Tibial artery (tissue), 4 donors: ENCODE measurements around the gene KRT1.

Source experiments
- DNase-seq, 2 donors: peaks; one replicate each; pipeline ENCODE4 v3.0.0-alpha.2; 2019
- H3K27ac ChIP-seq, 2 donors: fragments of 200-600 bp; sonication (generic) in 1 of 2; 1 replicate in 1 of 2; 2 replicates in 1 of 2; pipeline ENCODE4 v1.5.1; 2018 to 2019; ENCODE audit warnings: mild to moderate bottlenecking in 1 of 2
- H3K27me3 ChIP-seq, 2 donors: fragments of 200-600 bp; sonication (generic) in 1 of 2; one replicate each; pipeline versions ENCODE4 v1.5.1 to v1.6.0; 2016 to 2019
- H3K36me3 ChIP-seq, 3 donors: fragments of 200-600 bp; sonication (generic) in 2 of 3; one replicate each; pipeline ENCODE4 v1.5.1; 2016 to 2019; ENCODE audit warnings: mild to moderate bottlenecking in 2 of 3
- H3K4me1 ChIP-seq, 4 donors: fragments of 200-600 bp; sonication (generic) in 2 of 4; 1 replicate in 3 of 4; 2 replicates in 1 of 4; pipeline ENCODE4 v1.5.1; 2016 to 2019
- H3K4me3 ChIP-seq, 2 donors: fragments of 200-600 bp; sonication (generic) in 1 of 2; 1 replicate in 1 of 2; 2 replicates in 1 of 2; pipeline ENCODE4 v1.5.1; 2018 to 2019; ENCODE audit warnings: mild to moderate bottlenecking in 2 of 2
- H3K9me3 ChIP-seq, 3 donors: fragments of 200-600 bp; sonication (generic) in 1 of 3; one replicate each; pipeline ENCODE4 v1.5.1; 2016 to 2019
- CTCF ChIP-seq, 2 experiments: fragments of 200-600 bp in 1 of 2; fragments of 450-650 bp in 1 of 2; IDR thresholded peaks; one replicate each; pipeline ENCODE4 v1.5.1; 2017 to 2019; ENCODE audit warnings: antibody characterized with exemption in 2 of 2, mild to moderate bottlenecking in 1 of 2, moderate library complexity in 1 of 2
- intact Hi-C: fragments of 100-400 bp; cut with DNase I; formaldehyde crosslinking; loops from one replicate; pipeline ENCODE4 v1.15.0; 2023; ENCODE audit warnings: low total_unique reads

KRT1 gene

GRCh38 chr12:52703878-52704277, 23.7 kb upstream of the KRT1 start:
- H3K27me3 ChIP-seq: peaks cover 0 to 45% of the 10 kb centered on the region in 2 donors
- no peaks in the 10 kb centered on the region for H3K4me1 ChIP-seq
- intact Hi-C loops: no loop called here
- TF ChIP-seq CTCF (IDR thresholded peaks at IDR 0.05): no peak
- no peak for DNase-seq
- H3K27ac ChIP-seq: no peak overlapping the region
- H3K9me3 ChIP-seq: no peaks in the 10 kb centered on the region
- H3K4me3 ChIP-seq: no peak overlapping the region
- H3K36me3 ChIP-seq: no peaks in the 10 kb centered on the region

DNA sequence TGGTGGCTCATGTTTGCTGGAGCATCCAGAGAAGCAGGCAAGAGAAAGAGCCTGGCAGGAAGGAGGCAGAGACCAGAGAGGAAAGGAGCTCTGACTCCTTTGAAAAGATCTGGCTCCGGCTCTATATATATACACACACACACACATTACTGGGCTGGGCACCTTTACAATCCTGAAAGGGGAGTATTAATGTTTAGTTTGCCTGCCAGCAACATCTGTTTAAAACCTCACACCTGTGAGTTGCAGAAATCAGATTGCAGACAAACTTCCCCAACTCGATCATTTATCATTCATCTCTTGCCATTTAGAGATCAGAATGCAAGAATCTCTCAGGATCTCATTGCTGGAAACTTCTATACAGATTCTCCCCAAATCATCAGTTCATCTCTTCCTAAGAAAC, 23.2 kb upstream of the KRT1 start, which contains the start of gene KRT77:
KRT77 (minus strand) TSS at position 101 of the 400 bp plus-strand sequence; CDS start at position 11, 90 bp downstream.
- Histone ChIP-seq H3K27me3 (peaks cover 0 to 50% of the 10 kb centered on the region in 2 donors), H3K4me1 (no peaks in the 10 kb centered on the region), H3K27ac (no peak within 1 kb of the TSS), H3K36me3 (no peaks in the 10 kb centered on the region), H3K9me3 (no peaks in the 10 kb centered on the region), H3K4me3 (no peak within 1 kb of the TSS)
- no peak for DNase-seq
- intact Hi-C loops: no loop called here
- TF ChIP-seq CTCF (IDR thresholded peaks at IDR 0.05): no peak

DNA sequence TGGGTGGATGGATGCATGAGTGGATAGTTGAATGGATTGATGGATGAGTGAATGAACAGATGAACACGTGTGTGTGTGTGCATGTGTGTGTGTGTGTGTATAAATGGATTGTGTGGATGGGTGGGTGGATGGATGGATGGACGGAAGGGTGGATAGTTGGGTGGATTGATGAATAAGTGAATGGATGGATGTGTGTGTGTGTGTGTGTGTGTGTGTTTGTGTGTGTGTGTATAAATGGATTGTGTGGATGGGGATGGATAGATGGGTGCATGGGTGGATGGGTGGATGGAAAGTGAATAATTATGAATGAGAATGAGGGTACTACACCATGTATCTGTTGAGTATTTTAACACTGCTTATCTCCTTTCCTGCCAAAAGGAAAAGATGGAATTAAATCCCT, 22.1 kb upstream of the KRT1 start:
- no peaks in the 10 kb centered on the region for H3K4me1 ChIP-seq
- H3K27ac ChIP-seq: no peak overlapping the region
- DNase-seq: no peak
- H3K27me3 ChIP-seq: peaks cover 0 to 58% of the 10 kb centered on the region in 2 donors
- no peaks in the 10 kb centered on the region for H3K9me3 ChIP-seq
- no peak for TF ChIP-seq CTCF (IDR thresholded peaks at IDR 0.05)
- intact Hi-C loops: no loop called here
- no peak overlapping the region for H3K4me3 ChIP-seq
- H3K36me3 ChIP-seq: no peaks in the 10 kb centered on the region

DNA sequence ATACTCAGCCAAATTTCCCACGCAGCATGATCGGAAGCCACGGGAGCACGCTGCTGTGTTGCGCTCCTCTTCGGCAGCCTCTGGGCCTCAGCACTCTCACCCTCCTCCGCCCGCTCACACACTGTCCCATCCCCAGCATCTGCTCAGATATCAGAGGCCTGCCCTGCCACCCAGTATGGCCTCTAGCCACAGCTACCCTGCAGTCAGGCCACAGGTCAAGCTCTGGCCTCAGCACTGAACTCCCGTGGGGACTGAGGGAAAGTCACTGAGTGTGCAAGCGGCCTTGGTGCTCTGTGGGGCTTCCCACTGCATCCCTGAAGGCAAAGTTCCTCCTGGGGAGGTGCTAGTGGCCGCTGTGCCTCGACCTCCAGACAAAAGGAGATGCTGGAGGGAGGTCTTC, 21.1 kb upstream of the KRT1 start:
- no peak for TF ChIP-seq CTCF (IDR thresholded peaks at IDR 0.05)
- H3K4me1 ChIP-seq: no peaks in the 10 kb centered on the region
- H3K36me3 ChIP-seq: no peaks in the 10 kb centered on the region
- peaks cover 0 to 54% of the 10 kb centered on the region in 2 donors for H3K27me3 ChIP-seq
- H3K4me3 ChIP-seq: no peak overlapping the region
- no peak overlapping the region for H3K27ac ChIP-seq
- DNase-seq: no peak
- no peaks in the 10 kb centered on the region for H3K9me3 ChIP-seq
- intact Hi-C loops: no loop called here

DNA sequence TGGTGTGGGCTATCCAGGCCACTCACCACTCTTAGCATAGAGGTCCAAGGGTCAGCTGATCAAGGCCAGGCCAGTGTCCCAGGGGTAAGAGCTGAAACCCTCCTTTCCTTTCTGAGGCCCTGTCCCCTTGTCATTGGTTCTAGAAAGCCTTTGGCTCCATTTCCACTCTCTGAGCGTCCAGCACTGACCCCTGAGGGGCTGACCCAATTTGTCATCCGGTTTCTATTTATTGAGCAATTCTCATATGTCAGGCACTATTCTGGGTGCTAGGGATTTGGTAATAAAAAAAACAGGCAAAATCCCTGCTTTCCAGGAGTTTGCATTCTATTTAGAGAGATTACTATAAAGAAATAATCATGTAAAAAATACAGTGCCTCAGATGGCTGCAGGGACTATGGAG, 19.8 kb upstream of the KRT1 start:
- H3K27ac ChIP-seq: no peak overlapping the region
- no peaks in the 10 kb centered on the region for H3K9me3 ChIP-seq
- no peaks in the 10 kb centered on the region for H3K4me1 ChIP-seq
- no peak for TF ChIP-seq CTCF (IDR thresholded peaks at IDR 0.05)
- H3K4me3 ChIP-seq: no peak overlapping the region
- DNase-seq: no peak
- no peaks in the 10 kb centered on the region for H3K36me3 ChIP-seq
- peaks cover 0 to 54% of the 10 kb centered on the region in 2 donors for H3K27me3 ChIP-seq
- intact Hi-C loops: no loop called here

GRCh38 chr12:52699373-52699772, 19.2 kb upstream of the KRT1 start:
- Histone ChIP-seq H3K9me3 (no peaks in the 10 kb centered on the region), H3K4me1 (no peaks in the 10 kb centered on the region), H3K36me3 (no peaks in the 10 kb centered on the region), H3K27ac (no peak overlapping the region), H3K27me3 (peaks cover 0 to 60% of the 10 kb centered on the region in 2 donors), H3K4me3 (no peak overlapping the region)
- intact Hi-C loops: no loop called here
- no peak for DNase-seq
- TF ChIP-seq CTCF (IDR thresholded peaks at IDR 0.05): no peak
